Subcutaneous abdominal adipose tissue (tissue), 5 donors: Measurements from ENCODE around the gene PLPP6.

Experiments used
- H3K27ac ChIP-seq: one replicate; pipeline ENCODE4 v1.7.0; 2013; ENCODE audit warnings: low read depth, mild to moderate bottlenecking, inconsistent platforms, low read length, moderate library complexity
- H3K27me3 ChIP-seq, 5 donors: one replicate each; pipeline ENCODE4 v1.7.0; 2013; ENCODE audit warnings: low read length in 5 of 5, inconsistent platforms in 1 of 5; ENCODE audit not compliant: control insufficient read depth in 5 of 5, insufficient read depth in 4 of 5
- H3K36me3 ChIP-seq, 5 donors: one replicate each; pipeline ENCODE4 v1.7.0; 2013; ENCODE audit warnings: low read length in 5 of 5; ENCODE audit not compliant: control insufficient read depth in 5 of 5, insufficient read depth in 5 of 5
- H3K4me1 ChIP-seq, 5 donors: one replicate each; pipeline ENCODE4 v1.7.0; 2013; ENCODE audit warnings: low read length in 5 of 5, mild to moderate bottlenecking in 3 of 5, moderate library complexity in 1 of 5; ENCODE audit not compliant: control insufficient read depth in 5 of 5, insufficient read depth in 5 of 5
- H3K4me3 ChIP-seq, 5 donors: one replicate each; pipeline ENCODE4 v1.7.0; 2013; ENCODE audit warnings: low read length in 5 of 5, low read depth in 1 of 5
- H3K9ac ChIP-seq, 5 donors: one replicate each; pipeline ENCODE4 v1.7.0; 2013; ENCODE audit warnings: low read length in 5 of 5, mild to moderate bottlenecking in 4 of 5, moderate library complexity in 3 of 5
- H3K9me3 ChIP-seq, 5 donors: one replicate each; pipeline ENCODE4 v1.7.0; 2013; ENCODE audit warnings: low read length in 5 of 5; ENCODE audit not compliant: control insufficient read depth in 5 of 5
- donor health status: healthy.
- donor health status: healthy.
- donor health status: healthy.
- donor health status: healthy.
- donor health status: healthy.

The PLPP6 gene

GRCh38 chr9:4662108-4662988 is at the start of gene PLPP6:
TSS of gene PLPP6 (plus strand) at chr9:4662294. CDS start at chr9:4662376, 82 bp downstream.
- no peaks in the 10 kb centered on the region for H3K27me3 ChIP-seq
- H3K4me1 ChIP-seq, result peaks cover 4 to 47% (median 43%) of the 10 kb centered on the region in 5 donors
- H3K27ac ChIP-seq, result peak within 1 kb of the TSS; percentile 65
- H3K9ac ChIP-seq, result peak within 1 kb of the TSS; percentile 48 to 81 (median 77)
- peak within 1 kb of the TSS; percentile 64 to 79 (median 73) for H3K4me3 ChIP-seq
- no peaks in the 10 kb centered on the region for H3K9me3 ChIP-seq
- no peaks in the 10 kb centered on the region for H3K36me3 ChIP-seq

DNA sequence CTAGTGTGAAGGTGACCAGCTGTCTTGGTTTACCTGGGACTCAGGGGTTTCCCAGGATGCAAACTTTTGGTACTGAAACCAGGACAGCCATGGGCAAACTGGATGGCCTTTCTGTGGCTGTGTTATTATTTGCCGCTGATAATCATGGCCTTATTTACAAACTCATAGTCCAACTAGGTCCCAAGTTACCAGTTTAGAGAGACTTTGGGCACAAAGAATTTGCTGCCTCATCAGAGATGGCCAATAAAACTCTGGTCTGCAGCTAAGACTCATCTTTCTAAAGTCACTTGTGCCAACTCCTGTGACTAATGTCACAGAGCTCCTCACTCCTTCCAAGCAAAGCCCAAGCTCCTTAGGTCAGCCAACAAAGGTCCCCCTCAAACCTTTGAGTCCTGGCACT is 47.5 kb upstream of the PLPP6 start:
- Histone ChIP-seq H3K27me3 (no peaks in the 10 kb centered on the region), H3K9ac (no peak overlapping the region), H3K27ac (no peak overlapping the region), H3K36me3 (no peaks in the 10 kb centered on the region), H3K4me1 (peaks cover 0 to 5% (median 0%) of the 10 kb centered on the region in 5 donors), H3K9me3 (no peaks in the 10 kb centered on the region), H3K4me3 (no peak overlapping the region)

GRCh38 chr9:4615251-4615650 is 46.8 kb upstream of the PLPP6 start:
- Histone ChIP-seq H3K4me3 (no peak overlapping the region), H3K36me3 (no peaks in the 10 kb centered on the region), H3K27ac (no peak overlapping the region), H3K9me3 (no peaks in the 10 kb centered on the region), H3K4me1 (peaks cover 0 to 5% (median 0%) of the 10 kb centered on the region in 5 donors), H3K27me3 (no peaks in the 10 kb centered on the region), H3K9ac (no peak overlapping the region)

DNA sequence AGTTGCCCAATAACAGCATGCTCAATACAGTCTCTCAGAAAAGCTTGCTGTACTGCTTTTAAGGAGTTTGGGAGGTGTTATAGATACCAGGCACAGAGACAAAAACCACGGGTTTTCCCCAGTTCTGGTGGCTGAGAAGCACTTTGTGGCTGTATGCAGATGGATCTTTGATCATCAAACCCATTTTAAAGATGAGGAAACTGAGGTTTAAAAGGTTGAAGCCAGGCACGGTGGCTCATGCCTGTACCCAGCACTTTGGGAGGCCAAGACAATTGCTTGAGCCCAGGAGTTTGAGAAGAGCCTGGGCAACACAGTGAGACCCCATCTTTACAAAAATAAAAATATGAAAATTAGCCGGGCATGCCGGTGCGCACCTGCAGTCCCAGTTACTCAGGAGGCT is 46.3 kb upstream of the PLPP6 start:
- Histone ChIP-seq H3K9ac (no peak overlapping the region), H3K4me1 (peaks cover 0 to 5% (median 0%) of the 10 kb centered on the region in 5 donors), H3K27me3 (no peaks in the 10 kb centered on the region), H3K4me3 (no peak overlapping the region), H3K36me3 (no peaks in the 10 kb centered on the region), H3K9me3 (no peaks in the 10 kb centered on the region), H3K27ac (no peak overlapping the region)

GRCh38 chr9:4617752-4618151 is 44.3 kb upstream of the PLPP6 start:
- Histone ChIP-seq H3K4me3 (no peak overlapping the region), H3K4me1 (peaks cover 0 to 5% (median 0%) of the 10 kb centered on the region in 5 donors), H3K36me3 (no peaks in the 10 kb centered on the region), H3K27me3 (no peaks in the 10 kb centered on the region), H3K27ac (no peak overlapping the region), H3K9me3 (no peaks in the 10 kb centered on the region), H3K9ac (no peak overlapping the region)

GRCh38 chr9:4618700-4619099 is 43.4 kb upstream of the PLPP6 start:
- no peak overlapping the region for H3K27ac ChIP-seq
- H3K9ac ChIP-seq, result no peak overlapping the region

DNA sequence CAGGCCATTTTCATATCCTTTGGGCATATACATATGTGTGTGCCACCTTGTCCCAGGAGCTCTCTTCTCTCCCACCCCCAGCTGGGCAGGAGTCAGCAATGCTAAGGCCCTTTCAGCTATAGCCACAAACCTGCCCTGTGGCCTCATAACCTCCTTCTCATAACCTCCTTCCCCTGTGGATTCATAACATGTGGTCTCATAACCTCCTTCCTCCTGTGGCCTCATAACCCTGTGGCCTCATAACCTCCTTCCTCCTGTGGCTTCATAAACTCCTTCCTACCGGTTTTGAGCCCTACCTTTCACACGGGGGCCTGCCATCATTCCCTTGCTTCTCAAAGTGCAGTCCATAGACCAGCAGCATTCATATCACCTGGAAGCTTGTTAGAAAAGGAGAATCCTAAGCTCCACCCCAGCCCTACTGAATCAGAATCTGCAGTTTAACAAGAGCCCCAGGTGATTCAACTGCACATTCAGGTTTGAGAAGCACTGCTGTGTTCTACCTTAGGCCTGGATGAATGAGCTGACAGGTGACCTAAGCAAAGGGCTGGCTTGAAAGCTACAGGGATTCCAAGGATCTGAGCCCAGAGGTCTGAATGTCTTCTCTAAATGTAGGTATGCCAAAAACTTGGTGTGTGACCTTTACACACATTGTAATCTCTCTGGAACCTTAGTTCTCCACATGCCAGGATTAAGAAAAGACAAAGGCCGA is 41.9 kb upstream of the PLPP6 start:
- Histone ChIP-seq H3K27ac (no peak overlapping the region), H3K4me3 (no peak overlapping the region), H3K9me3 (no peaks in the 10 kb centered on the region), H3K9ac (no peak overlapping the region), H3K36me3 (no peaks in the 10 kb centered on the region), H3K4me1 (peaks cover 0 to 5% (median 0%) of the 10 kb centered on the region in 5 donors), H3K27me3 (no peaks in the 10 kb centered on the region)

More at GRCh38 chr9:4618700-4619099, 43.4 kb upstream of the PLPP6 start:
- H3K4me3 ChIP-seq, result no peak overlapping the region
- H3K27me3 ChIP-seq, result no peaks in the 10 kb centered on the region
- no peaks in the 10 kb centered on the region for H3K36me3 ChIP-seq
- H3K4me1 ChIP-seq, result peaks cover 0 to 5% (median 0%) of the 10 kb centered on the region in 5 donors
- no peaks in the 10 kb centered on the region for H3K9me3 ChIP-seq

GRCh38 chr9:4620881-4621555 is 41.1 kb upstream of the PLPP6 start:
- Histone ChIP-seq H3K36me3 (no peaks in the 10 kb centered on the region), H3K27ac (no peak overlapping the region), H3K4me1 (no peaks in the 10 kb centered on the region), H3K9ac (no peak overlapping the region), H3K9me3 (no peaks in the 10 kb centered on the region), H3K27me3 (no peaks in the 10 kb centered on the region), H3K4me3 (no peak overlapping the region)

DNA sequence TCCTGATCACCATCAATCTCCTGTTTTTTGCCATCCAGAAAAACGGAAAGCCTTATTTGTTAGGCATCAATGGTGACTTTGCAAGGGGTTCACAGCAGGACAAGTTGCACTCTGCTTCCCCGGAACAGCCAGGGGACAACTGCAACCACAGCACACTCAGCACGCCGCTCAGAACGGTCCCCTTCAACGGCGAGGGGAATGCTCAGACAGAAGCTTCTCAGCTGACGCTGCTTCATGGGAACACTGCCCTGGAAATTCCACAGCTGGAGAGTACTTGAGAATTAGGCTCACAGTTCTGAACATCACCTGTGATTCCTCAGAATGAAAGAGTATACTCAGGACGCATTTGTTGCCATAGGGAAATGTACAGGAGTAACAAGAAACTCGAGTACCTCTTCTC is 40.1 kb upstream of the PLPP6 start:
- Histone ChIP-seq H3K9ac (no peak overlapping the region), H3K9me3 (no peaks in the 10 kb centered on the region), H3K27me3 (no peaks in the 10 kb centered on the region), H3K4me3 (no peak overlapping the region), H3K27ac (no peak overlapping the region), H3K4me1 (no peaks in the 10 kb centered on the region), H3K36me3 (no peaks in the 10 kb centered on the region)

- Histone ChIP-seq H3K9ac (no peak overlapping the region), H3K9me3 (no peaks in the 10 kb centered on the region), H3K4me3 (no peak overlapping the region), H3K27me3 (no peaks in the 10 kb centered on the region), H3K36me3 (no peaks in the 10 kb centered on the region), H3K4me1 (peaks cover 0 to 4% (median 0%) of the 10 kb centered on the region in 5 donors), H3K27ac (no peak overlapping the region)
Measured at GRCh38 chr9:4630836-4631235, 31.3 kb upstream of the PLPP6 start.
